ENCODE results near the gene RGS12.

RGS12 gene

GRCh38 chr4:3330707-3331106 lies 37.9 kb downstream of the RGS12 start:
- DNase-seq (ENCODE audit: low spot score): no peak

DNA sequence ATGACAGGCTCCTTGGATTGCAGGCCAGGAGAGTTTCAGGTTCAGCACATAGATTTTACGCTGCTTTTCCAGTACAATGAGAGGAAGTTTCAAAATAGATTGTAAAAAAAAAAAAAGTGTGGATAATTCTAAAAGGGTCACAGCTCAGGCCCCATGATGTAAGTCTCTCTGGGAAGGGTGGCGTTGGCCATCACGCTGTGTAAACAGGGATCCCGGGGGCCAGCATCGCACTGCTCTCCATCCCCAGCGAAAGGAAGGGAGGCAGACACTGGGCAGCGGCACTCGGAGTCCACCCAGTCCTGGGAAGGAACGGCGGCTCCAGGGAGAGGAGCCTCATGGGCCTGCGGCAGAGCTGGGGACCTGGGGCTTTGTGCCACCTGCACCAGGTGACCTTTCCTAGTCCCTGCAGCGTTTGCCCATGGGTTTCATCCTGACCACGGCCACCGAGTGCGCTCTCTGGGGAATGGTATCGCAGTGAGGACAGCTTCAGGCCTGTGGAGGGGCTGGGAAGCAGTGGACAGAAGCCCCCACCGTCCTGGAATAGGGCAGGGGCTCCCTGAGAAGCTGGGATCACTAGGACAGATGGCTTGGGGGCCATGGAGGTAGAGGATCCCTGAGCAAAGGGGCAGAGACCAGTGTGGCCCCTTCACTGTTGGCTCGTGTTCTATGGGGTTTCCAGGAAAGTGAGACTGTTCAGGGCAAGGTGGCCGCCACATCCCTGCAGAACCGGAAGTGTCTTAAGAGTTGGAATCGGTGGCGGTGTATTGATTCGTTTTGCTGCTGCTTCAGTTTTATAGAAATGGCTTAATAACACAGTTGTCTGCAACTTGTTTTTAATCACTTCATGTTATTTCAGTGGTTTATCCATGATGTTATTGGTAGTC lies 38.9 kb downstream of the RGS12 start:
- DNase-seq (ENCODE audit: low spot score): no peak

DNA sequence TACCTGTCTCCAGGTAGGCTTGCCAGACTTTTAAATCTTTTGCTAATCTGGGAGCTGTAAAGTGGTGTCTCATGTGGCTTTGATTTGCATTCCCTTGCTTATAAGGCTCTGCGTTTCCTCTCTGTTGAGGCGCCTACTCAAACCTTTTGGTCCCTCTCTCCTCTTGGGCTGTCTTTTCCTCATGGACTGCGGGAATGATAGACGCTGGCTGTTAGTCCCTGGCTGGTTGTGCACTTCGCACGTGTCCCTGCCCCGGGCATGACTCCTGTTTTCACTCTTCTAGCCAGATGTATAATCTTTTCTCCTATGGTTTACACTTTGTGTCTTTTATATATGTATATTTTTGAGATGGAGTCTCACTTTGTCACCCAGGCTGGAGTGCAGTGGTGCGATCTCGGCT lies 39.7 kb downstream of the RGS12 start:
- DNase-seq (ENCODE audit: low spot score): no peak

DNA sequence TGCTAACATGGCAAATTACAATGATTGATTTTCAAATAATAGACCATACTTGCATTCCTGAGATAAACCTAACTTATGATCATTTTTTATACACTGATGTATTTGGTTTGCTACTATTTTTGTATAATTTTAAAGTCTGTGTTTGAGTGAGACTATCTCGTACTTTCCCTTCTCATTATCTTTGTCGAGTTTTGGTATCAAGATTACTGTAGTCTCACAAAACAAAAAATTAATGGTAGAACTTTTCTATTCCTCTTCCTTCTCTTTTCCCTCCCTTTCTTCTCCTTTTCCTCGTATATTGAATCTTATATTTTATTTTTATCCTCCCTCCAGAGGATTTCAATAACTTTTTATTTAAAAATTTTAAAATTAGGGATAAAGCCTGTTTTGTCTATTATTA lies 41.5 kb downstream of the RGS12 start:
- no peak for DNase-seq (ENCODE audit: low spot score)

- DNase-seq (ENCODE audit: low spot score): no peak
Measured at GRCh38 chr4:3335385-3335784, 42.6 kb downstream of the RGS12 start.

DNA sequence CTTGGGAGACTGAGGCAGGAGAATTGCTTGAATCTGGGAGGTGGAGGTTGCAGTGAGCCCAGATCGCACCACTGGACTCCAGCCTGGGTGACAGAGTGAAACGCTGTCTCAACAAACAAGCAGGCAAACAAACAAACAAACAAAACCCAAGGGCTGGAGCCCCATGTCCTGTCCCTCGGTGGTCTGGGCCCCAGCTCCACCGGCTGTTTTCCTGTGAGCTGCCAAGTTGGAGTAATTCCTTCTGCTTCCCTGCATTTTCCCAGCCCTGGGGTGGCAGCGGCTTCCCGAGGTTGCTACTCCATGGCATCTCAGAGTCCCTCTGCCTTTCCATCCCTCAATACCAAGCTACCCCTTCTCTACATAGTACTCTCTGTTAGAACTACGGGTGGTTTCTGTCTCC lies 43.2 kb downstream of the RGS12 start:
- no peak for DNase-seq (ENCODE audit: low spot score)

- DNase-seq (ENCODE audit: low spot score): no peak
Measured at GRCh38 chr4:3336382-3337356, 43.8 kb downstream of the RGS12 start.

DNA sequence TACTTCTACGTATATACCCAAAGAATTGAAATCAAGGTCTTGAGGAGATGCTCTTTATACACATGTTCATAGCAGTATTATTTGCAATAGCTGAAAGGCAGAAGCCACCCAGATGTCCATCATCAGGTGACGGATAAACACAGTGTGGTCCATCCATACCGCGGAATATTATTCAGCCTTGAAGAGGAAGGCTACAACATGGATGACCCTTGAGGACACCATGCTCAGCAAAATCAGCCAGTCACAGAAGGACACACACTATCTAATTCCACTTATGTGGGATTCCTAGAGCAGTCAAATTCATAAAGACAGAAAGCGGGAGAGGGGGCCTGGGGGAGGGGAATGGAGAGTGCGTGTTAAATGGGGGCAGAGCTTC lies 44.5 kb downstream of the RGS12 start:
- no peak for DNase-seq (ENCODE audit: low spot score)

DNA sequence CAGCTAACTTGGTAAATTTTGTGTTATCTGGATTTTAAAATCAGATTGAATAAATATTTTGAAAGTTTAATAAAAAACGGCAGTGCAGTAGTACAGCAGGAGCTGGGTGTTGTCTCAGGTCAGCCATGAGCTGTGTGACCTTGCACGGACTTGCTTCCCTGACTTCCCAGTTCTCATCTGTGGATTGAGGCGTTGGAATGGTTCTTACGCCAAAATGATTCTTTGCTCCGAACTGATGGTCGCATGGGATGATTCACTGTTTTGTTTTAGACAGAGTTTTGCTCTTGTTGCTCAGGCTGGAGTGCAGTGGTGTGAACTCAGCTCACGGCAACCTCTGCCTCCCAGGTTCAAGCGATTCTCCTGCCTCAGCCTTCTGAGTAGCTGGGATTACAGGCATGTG lies 45.0 kb downstream of the RGS12 start:
- no peak for DNase-seq (ENCODE audit: low spot score)

DNA sequence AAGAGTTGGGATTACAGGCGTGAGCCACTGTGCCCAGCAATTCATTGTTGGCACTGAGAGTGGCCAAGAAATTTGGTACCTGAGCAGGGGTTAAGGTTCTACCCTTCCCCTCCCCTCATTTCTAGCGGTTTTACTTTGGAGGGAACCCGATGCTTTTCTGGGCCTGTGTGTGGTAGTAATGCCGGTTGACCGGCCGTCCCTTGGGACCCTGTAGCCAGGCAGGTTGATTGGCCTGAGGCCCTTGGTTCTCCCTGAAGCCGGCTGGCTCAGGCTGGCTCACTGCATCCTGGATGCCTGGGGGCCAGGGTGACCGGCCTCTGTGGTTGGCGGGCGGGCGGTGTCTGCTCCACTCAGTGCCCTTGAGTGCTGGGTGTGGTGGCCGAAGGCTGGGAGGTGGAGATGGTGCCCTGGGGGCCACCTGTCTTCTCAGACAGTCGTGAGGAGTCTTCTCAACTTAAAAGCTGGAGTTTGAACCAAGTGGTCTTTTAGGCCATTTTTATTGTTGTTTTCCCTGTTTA lies 45.6 kb downstream of the RGS12 start:
- DNase-seq (ENCODE audit: low spot score): no peak

GRCh38 chr4:3338976-3339531 lies 46.2 kb downstream of the RGS12 start:
- no peak for DNase-seq (ENCODE audit: low spot score)

DNA sequence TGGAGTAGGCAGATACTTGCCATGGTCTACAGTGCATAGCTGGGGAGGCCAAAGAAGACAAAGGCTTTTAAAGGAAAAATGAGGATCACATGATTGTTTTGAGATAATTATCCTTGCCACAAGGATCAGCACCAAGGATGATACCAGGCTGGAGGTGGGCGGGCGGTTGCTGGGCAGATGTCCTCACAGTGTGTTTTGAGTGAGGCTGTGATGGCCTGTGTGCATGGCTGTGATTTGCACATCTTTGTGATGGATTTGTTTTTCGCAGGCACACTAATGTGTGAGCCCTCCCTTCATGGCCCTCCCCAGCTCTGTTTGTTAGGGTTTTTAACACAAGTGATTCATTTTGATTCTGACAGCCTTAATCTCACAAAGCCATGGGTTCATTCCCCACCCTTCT lies 46.8 kb downstream of the RGS12 start:
- no peak for DNase-seq (ENCODE audit: low spot score)

- DNase-seq (ENCODE audit: low spot score): no peak
Measured at GRCh38 chr4:3340038-3340699, 47.3 kb downstream of the RGS12 start.

DNA sequence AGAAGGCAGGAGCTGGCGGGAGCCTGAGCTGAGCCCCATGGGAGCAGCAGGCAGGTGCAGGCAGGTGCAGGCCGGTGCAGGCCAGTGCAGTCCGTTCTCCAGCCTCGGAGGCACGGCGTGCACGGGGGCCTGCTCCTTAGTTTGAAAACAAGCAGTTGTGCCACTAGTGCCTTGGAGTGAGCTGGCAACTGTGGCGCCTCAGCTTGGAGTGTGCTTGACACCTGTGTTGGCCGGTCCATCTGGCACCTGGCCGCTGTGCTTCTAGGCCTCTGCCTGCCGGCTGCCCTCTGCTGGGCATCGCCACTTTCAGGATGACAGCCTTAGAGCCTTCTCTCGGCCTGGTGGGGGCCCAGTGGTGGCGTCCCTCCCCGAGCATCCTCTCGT lies 47.9 kb downstream of the RGS12 start:
- no peak for DNase-seq (ENCODE audit: low spot score)

DNA sequence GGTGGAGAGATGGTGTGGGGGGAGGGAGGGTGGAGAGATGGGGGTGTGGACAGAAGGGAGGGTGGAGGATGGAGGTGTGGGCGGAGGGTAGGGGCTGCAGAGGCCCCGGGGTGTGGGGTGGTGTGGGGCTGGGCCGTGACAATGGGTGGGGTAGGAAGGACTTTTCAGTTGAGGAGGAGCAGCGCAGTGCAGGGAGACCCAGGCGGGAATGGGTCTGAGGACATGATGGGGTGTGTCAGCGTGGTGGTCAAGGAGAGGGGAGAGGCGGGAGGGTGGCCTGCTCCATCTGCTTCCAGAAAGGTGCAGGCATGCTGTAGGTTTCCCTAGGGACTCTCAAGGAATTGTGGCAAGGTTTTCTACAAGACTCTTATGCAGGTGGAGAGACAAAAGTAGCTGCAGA lies 48.9 kb downstream of the RGS12 start:
- no peak for DNase-seq (ENCODE audit: low spot score)

GRCh38 chr4:3342182-3342854 lies 49.5 kb downstream of the RGS12 start:
- DNase-seq (ENCODE audit: low spot score): no peak
